ENCODE measurements around the gene GALNT2.

GRCh38 chr1:230048922-230049321 lies 18.1 kb upstream of the GALNT2 start:
- TF ChIP-seq CTCF (IDR thresholded peaks at IDR 0.05) (no peak), POLR2A (IDR thresholded peaks at IDR 0.05) (no peak)

All from adrenal gland (tissue), 5 donors.